DLD1 (cell line): ENCODE results near the gene RNF44.

Experiments used
- in situ Hi-C: cut with HindIII; loops from 2 replicates; pipeline ENCODE4 v1.10.0; 2017; ENCODE audit warnings: low sequenced_read_pairs

The RNF44 gene

GRCh38 chr5:176536902-176537553 lies at the start of gene RNF44:
Gene RNF44, minus strand, starts transcription at chr5:176537402. Its CDS starts 4,930 bp downstream, at chr5:176532472.
- in situ Hi-C loops, result no loop called here

- in situ Hi-C loops, result no loop called here
Observed at GRCh38 chr5:176583076-176583475, 45.9 kb upstream of the RNF44 start.

GRCh38 chr5:176581361-176581760 lies 44.2 kb upstream of the RNF44 start:
- in situ Hi-C loops, result no loop called here

- in situ Hi-C loops, result no loop called here
Observed at GRCh38 chr5:176579323-176579722, 42.1 kb upstream of the RNF44 start.

GRCh38 chr5:176578391-176578808 lies 41.2 kb upstream of the RNF44 start:
- in situ Hi-C loops, result no loop called here

- in situ Hi-C loops, result no loop called here
Observed at GRCh38 chr5:176577312-176578176, 40.3 kb upstream of the RNF44 start.

GRCh38 chr5:176575488-176576422 lies 38.6 kb upstream of the RNF44 start:
- in situ Hi-C loops, result no loop called here

GRCh38 chr5:176575066-176575465 lies 37.9 kb upstream of the RNF44 start:
- in situ Hi-C loops, result no loop called here

- in situ Hi-C loops, result no loop called here
Observed at GRCh38 chr5:176574297-176574591, 37.0 kb upstream of the RNF44 start.

- in situ Hi-C loops, result no loop called here
Observed at GRCh38 chr5:176573564-176574296, 36.5 kb upstream of the RNF44 start.

GRCh38 chr5:176570044-176570443 lies 32.8 kb upstream of the RNF44 start:
- in situ Hi-C loops, result no loop called here

GRCh38 chr5:176568657-176569056 lies 31.5 kb upstream of the RNF44 start:
- in situ Hi-C loops, result no loop called here

GRCh38 chr5:176565760-176566288 lies 28.6 kb upstream of the RNF44 start:
- in situ Hi-C loops, result no loop called here

- in situ Hi-C loops, result no loop called here
Observed at GRCh38 chr5:176564002-176564401, 26.8 kb upstream of the RNF44 start.

GRCh38 chr5:176562189-176562588 lies 25.0 kb upstream of the RNF44 start:
- in situ Hi-C loops, result no loop called here

GRCh38 chr5:176561259-176561658 lies 24.1 kb upstream of the RNF44 start:
- in situ Hi-C loops, result no loop called here

- in situ Hi-C loops, result no loop called here
Observed at GRCh38 chr5:176560364-176560763, 23.2 kb upstream of the RNF44 start.

GRCh38 chr5:176559683-176560082 lies 22.5 kb upstream of the RNF44 start:
- in situ Hi-C loops, result no loop called here

GRCh38 chr5:176557846-176558245 lies 20.6 kb upstream of the RNF44 start:
- in situ Hi-C loops, result no loop called here
